ENCODE measurements around the gene SLC7A1.

- TF ChIP-seq, protein P1, sequence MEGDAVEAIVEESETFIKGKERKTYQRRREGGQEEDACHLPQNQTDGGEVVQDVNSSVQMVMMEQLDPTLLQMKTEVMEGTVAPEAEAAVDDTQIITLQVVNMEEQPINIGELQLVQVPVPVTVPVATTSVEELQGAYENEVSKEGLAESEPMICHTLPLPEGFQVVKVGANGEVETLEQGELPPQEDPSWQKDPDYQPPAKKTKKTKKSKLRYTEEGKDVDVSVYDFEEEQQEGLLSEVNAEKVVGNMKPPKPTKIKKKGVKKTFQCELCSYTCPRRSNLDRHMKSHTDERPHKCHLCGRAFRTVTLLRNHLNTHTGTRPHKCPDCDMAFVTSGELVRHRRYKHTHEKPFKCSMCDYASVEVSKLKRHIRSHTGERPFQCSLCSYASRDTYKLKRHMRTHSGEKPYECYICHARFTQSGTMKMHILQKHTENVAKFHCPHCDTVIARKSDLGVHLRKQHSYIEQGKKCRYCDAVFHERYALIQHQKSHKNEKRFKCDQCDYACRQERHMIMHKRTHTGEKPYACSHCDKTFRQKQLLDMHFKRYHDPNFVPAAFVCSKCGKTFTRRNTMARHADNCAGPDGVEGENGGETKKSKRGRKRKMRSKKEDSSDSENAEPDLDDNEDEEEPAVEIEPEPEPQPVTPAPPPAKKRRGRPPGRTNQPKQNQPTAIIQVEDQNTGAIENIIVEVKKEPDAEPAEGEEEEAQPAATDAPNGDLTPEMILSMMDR (IDR thresholded peaks at IDR 0.05; ENCODE audit: insufficient read depth, low read length, poor library complexity, severe bottlenecking): no peak
- TF ChIP-seq EZH2phosphoT487 (conservative IDR thresholded peaks at IDR 0.05; ENCODE audit: low read length): no peak
Measured at GRCh38 chr13:29527916-29528315, 67.6 kb downstream of the SLC7A1 start.
